Natural killer cell (primary cell): ENCODE data around the gene CDK5RAP3. TPM values are rescaled to one million over a fixed set of nuclear protein-coding genes. Genes with fewer than 3 reads are reported as not detected.

Experiments used
- ATAC-seq, 3 donors: fragments of 150-1000 bp in 2 of 3; fragments of 200-7000 bp in 1 of 3; cut with Tn5 transposase; 1 replicate in 1 of 3; 2 replicates in 2 of 3; pipeline ENCODE4 v1.10.0; 2021; ENCODE audit warnings: mild to moderate bottlenecking in 2 of 3, moderate library complexity in 2 of 3
- DNase-seq, 2 donors: peaks; one replicate each; pipeline versions ENCODE4 v3.0.0 to v3.0.0-alpha.2; 2013 to 2021; ENCODE audit warnings: mixed read lengths in 1 of 2
- H3K27ac ChIP-seq: one replicate; pipeline ENCODE4 v1.5.1; 2013; ENCODE audit warnings: mild to moderate bottlenecking, low read length
- H3K27me3 ChIP-seq: one replicate; pipeline ENCODE4 v1.6.1; 2013; ENCODE audit warnings: low read length; ENCODE audit not compliant: control insufficient read depth, insufficient read depth
- H3K36me3 ChIP-seq: one replicate; pipeline ENCODE4 v1.6.1; 2013; ENCODE audit warnings: low read length; ENCODE audit not compliant: control insufficient read depth, insufficient read depth
- H3K4me1 ChIP-seq: one replicate; pipeline ENCODE4 v1.6.1; 2013; ENCODE audit warnings: low read length; ENCODE audit not compliant: control insufficient read depth, insufficient read depth
- H3K4me3 ChIP-seq: one replicate; pipeline ENCODE4 v1.5.1; 2013; ENCODE audit warnings: low read length
- H3K9me3 ChIP-seq: one replicate; pipeline ENCODE4 v1.6.1; 2013; ENCODE audit warnings: low read length; ENCODE audit not compliant: control insufficient read depth, insufficient read depth
- H3K27ac Mint-ChIP-seq, 2 donors: one replicate each; pipeline ENCODE4 v1.8.0; 2022; ENCODE audit warnings: mild to moderate bottlenecking in 2 of 2, mixed read lengths in 2 of 2, moderate library complexity in 1 of 2
- H3K27me3 Mint-ChIP-seq, 2 donors: one replicate each; pipeline ENCODE4 v1.8.0; 2022; ENCODE audit warnings: low read depth in 2 of 2, mixed read lengths in 2 of 2
- H3K36me3 Mint-ChIP-seq: one replicate; pipeline ENCODE4 v1.8.0; 2022; ENCODE audit warnings: mixed read lengths
- H3K4me1 Mint-ChIP-seq, 2 donors: one replicate each; pipeline ENCODE4 v1.8.0; 2022; ENCODE audit warnings: mixed read lengths in 2 of 2
- H3K4me3 Mint-ChIP-seq: one replicate; pipeline ENCODE4 v1.8.0; 2022; ENCODE audit warnings: mild to moderate bottlenecking, moderate library complexity, mixed read lengths
- H3K9me3 Mint-ChIP-seq, 2 donors: one replicate each; pipeline ENCODE4 v1.8.0; 2022; ENCODE audit warnings: mixed read lengths in 2 of 2
- WGBS: methylation state at CpG from one replicate; pipeline ENCODE4 v1.1.7; 2013; ENCODE audit warnings: missing lambda C conversion rate; ENCODE audit not compliant: insufficient coverage; 5-methylcytosine and 5-hydroxymethylcytosine counted together
- intact Hi-C: fragments of 100-400 bp; cut with micrococcal nuclease; formaldehyde crosslinking; loops from one replicate; pipeline ENCODE4 v1.14.2; 2022
- total RNA-seq, 4 donors: library from RNA; stranded (reverse); fragments of 120-200 nt in 1 of 4; gene quantifications; one replicate each; pipeline versions ENCODE4 v1.2.3 to v1.2.4, GENCODE V29; 2013 to 2022
- TF ChIP-seq, protein P1 (sequence below): fragments of 200-600 bp; IDR thresholded peaks from one replicate; pipeline ENCODE4 v1.8.0; 2022; ENCODE audit warnings: antibody characterized with exemption

CDK5RAP3 gene
- total RNA-seq, 3 donors from 2014 or later (not counting 1 experiment from before 2014, with no cell fraction given), result 289 to 300 (median 292) TPM

DNA sequence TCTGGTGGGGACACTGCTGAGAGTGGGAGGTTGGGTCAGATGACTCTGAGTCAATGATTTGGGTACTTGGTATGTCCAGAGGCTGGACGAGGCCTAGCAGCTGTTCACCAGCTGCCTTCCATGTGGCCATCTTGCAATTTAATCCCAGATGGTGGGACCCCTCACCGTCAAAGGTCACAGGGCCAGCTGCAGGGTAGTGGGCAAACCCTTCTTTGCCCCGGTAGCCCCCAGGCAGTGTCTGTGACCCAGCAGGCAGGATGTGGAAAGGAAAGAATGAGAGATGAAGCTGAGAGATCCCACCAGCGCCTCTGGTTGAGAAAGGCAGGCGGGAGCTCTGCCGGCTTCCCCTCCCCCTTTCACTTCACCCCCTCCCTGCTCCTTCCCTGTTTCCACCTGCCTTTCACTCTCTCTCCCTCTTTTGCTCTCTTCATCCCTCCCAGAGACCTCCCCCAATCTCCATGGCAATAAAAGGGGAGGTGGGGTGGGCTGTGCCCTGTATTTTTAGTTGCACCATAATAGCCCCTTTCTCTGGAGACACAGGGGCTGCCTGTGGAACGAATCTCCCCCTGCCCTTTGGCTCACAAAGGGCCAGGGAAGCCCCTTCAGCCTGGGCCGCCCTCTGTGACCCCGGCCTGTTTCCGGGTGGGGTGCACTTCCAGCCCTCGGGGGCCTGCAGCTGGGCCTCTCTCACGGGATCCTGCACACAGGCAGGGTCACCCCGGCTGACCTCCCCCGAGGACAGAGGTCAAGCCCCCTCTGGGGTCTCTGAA lies 20.2 kb downstream of the CDK5RAP3 start:
- no peaks in the 10 kb centered on the region for H3K27me3 ChIP-seq
- no peaks in the 10 kb centered on the region for H3K36me3 Mint-ChIP-seq
- no peak for ATAC-seq

DNA sequence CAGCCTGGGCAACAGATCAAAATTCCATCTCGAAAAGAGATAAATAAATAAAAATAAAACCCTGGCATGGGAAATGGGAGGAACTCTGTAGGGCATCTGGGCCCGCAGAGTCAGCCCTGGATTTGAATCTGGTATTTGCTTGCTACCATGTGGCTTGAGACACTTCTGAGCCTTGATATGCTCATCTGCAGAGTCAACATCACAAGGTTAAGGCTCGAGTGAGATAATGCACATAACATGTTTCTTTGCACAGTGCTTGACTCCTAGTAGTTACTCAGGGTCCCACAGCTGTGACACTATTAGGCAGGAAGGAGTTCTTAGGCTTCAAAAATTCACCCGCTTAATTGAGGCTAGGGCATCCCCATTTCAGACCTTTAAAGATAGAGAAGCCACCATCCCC lies 21.3 kb downstream of the CDK5RAP3 start:
- WGBS, result 81% methylated on average over 4 of the region's 4 CpGs
- Histone ChIP-seq H3K27ac (no peak overlapping the region), H3K27me3 (no peaks in the 10 kb centered on the region), H3K4me1 (peaks cover 22% of the 10 kb centered on the region), H3K36me3 (no peaks in the 10 kb centered on the region), H3K4me3 (no peak overlapping the region), H3K9me3 (no peaks in the 10 kb centered on the region)
- TF ChIP-seq, protein P1, sequence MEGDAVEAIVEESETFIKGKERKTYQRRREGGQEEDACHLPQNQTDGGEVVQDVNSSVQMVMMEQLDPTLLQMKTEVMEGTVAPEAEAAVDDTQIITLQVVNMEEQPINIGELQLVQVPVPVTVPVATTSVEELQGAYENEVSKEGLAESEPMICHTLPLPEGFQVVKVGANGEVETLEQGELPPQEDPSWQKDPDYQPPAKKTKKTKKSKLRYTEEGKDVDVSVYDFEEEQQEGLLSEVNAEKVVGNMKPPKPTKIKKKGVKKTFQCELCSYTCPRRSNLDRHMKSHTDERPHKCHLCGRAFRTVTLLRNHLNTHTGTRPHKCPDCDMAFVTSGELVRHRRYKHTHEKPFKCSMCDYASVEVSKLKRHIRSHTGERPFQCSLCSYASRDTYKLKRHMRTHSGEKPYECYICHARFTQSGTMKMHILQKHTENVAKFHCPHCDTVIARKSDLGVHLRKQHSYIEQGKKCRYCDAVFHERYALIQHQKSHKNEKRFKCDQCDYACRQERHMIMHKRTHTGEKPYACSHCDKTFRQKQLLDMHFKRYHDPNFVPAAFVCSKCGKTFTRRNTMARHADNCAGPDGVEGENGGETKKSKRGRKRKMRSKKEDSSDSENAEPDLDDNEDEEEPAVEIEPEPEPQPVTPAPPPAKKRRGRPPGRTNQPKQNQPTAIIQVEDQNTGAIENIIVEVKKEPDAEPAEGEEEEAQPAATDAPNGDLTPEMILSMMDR, result no peak
- Mint-ChIP-seq H3K27me3 (no peaks in the 10 kb centered on the region), H3K36me3 (no peaks in the 10 kb centered on the region), H3K4me3 (no peak overlapping the region), H3K27ac (no peak overlapping the region), H3K9me3 (no peaks in the 10 kb centered on the region), H3K4me1 (peaks cover 16% of the 10 kb centered on the region in 2 donors)
- ATAC-seq (no peak), DNase-seq (no peak)
- intact Hi-C loops, result no loop called here

More for the DNA sequence above, 20.2 kb downstream of the CDK5RAP3 start:
- no peak overlapping the region for H3K4me3 ChIP-seq
- intact Hi-C loops, result no loop called here
- H3K9me3 ChIP-seq, result no peaks in the 10 kb centered on the region
- Mint-ChIP-seq H3K9me3 (no peaks in the 10 kb centered on the region), H3K27me3 (no peaks in the 10 kb centered on the region), H3K27ac (no peak overlapping the region), H3K4me3 (no peak overlapping the region), H3K4me1 (peaks cover 16% of the 10 kb centered on the region in 2 donors)
- TF ChIP-seq, protein P1, result no peak
- no peaks in the 10 kb centered on the region for H3K36me3 ChIP-seq
- no peak for DNase-seq
- H3K4me1 ChIP-seq, result peaks cover 22% of the 10 kb centered on the region
- WGBS, result 84% methylated on average over 13 of the region's 14 CpGs
- H3K27ac ChIP-seq, result no peak overlapping the region

DNA sequence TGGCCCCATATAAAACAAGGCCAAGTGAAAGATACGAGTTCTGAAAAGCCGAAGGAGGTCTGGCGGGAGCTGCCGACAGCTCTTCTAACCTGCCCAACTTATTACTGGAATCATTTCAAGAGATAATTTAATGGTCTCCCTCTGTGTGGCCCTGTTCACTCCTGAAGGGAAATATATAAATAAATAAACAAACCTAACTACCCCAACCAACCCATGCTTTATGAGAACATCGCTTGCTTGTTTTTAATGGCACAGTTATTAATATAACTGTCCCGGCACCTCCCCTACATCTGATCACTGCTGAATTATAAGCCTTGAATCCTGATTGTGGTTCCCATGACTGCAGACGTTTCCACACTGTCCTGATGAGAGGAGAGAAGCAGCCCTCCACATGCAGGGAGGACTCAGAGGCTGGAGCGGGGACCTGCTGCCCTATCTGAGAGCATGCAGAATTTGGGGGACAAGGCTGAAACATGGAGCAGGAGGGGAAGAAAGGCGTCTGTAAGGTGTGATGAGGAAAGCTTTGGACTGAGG lies 22.2 kb downstream of the CDK5RAP3 start:
- no peak for ATAC-seq
- WGBS, result 74% methylated on average over 6 of the region's 9 CpGs
- DNase-seq, result no peak
- Histone ChIP-seq H3K27ac (no peak overlapping the region), H3K4me1 (peaks cover 18% of the 10 kb centered on the region), H3K36me3 (no peaks in the 10 kb centered on the region), H3K27me3 (no peaks in the 10 kb centered on the region), H3K9me3 (no peaks in the 10 kb centered on the region), H3K4me3 (no peak overlapping the region)
- Mint-ChIP-seq H3K36me3 (no peaks in the 10 kb centered on the region), H3K27me3 (no peaks in the 10 kb centered on the region), H3K9me3 (no peaks in the 10 kb centered on the region), H3K4me3 (no peak overlapping the region), H3K27ac (no peak overlapping the region), H3K4me1 (peaks cover 16% of the 10 kb centered on the region in 2 donors)
- TF ChIP-seq, protein P1, result no peak
- intact Hi-C loops, result no loop called here
